Measurements from ENCODE around the gene MACF1. TPM values are rescaled to one million over a fixed set of nuclear protein-coding genes. Genes with fewer than 3 reads are reported as not detected.

MACF1 gene
- total RNA-seq, 1 experiment from 2014 or later = 190 TPM

DNA sequence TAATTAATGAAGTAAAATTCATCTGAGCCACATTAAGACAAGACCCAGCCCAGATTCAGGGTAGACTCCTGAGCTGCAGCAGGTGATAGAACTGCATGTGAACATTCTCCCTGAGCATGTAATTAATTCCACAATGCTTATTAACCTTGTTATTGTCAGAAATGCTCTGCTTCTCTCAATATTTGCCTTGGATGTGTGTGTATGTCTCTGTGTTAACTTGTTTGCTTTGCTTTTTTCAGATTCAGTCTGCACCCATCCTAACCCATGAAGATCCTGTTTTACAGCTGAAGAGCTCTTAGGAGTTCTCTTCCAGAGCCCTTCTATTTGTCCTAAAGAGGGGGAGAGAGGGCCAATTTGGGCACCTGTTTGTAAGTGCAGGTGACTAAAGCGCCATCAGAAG, 143.8 kb downstream of the MACF1 start:
- Histone ChIP-seq H4K8ac (replicated peaks; ENCODE audit: insufficient read length, low read depth, low read length) (no peak overlapping the region), H3K23me2 (ENCODE audit: insufficient read length, low read depth, low read length, poor library complexity, severe bottlenecking) (no peaks in the 10 kb centered on the region), H3K9ac (ENCODE audit: extremely low read depth, insufficient read length, low read length) (no peak overlapping the region), H3K27ac (ENCODE audit: insufficient read length, low read depth, low read length) (no peak overlapping the region), H3K23ac (ENCODE audit: insufficient read length, low read depth, low read length) (no peak overlapping the region), H3K4me1 (ENCODE audit: insufficient read depth, low read length) (no peaks in the 10 kb centered on the region), H3T11ph (ENCODE audit: low read length) (no peak overlapping the region), H3K79me1 (ENCODE audit: insufficient read depth, low read depth, low read length, poor library complexity, severe bottlenecking) (no peaks in the 10 kb centered on the region), H3K79me2 (ENCODE audit: insufficient read depth, low read length) (no peaks in the 10 kb centered on the region), H3K4me2 (ENCODE audit: insufficient read depth, insufficient read length, low read length) (no peak overlapping the region), H3K56ac (ENCODE audit: insufficient read length, low read depth, low read length) (no peak overlapping the region), H4K91ac (ENCODE audit: insufficient read length, low read depth, low read length) (no peak overlapping the region), H4K5ac (ENCODE audit: insufficient read length, low read depth, low read length) (no peak overlapping the region), H3K14ac (ENCODE audit: insufficient read depth, low read length) (no peak overlapping the region), H2AK5ac (ENCODE audit: insufficient read length, low read length) (no peak overlapping the region), H2AFZ (ENCODE audit: low read length) (no peak overlapping the region), H3K18ac (ENCODE audit: insufficient read length, low read depth, low read length) (no peak overlapping the region), H2BK12ac (ENCODE audit: insufficient read length, low read depth, low read length) (no peak overlapping the region), H3K9me3 (ENCODE audit: control insufficient read depth, low read depth, low read length) (no peaks in the 10 kb centered on the region), H2BK20ac (ENCODE audit: low read depth, low read length, poor library complexity, severe bottlenecking) (no peak overlapping the region), H2BK120ac (ENCODE audit: low read depth, low read length, poor library complexity, severe bottlenecking) (no peak overlapping the region), H3K4ac (ENCODE audit: low read depth, low read length) (no peak overlapping the region), H3K27me3 (ENCODE audit: insufficient read depth, low read length) (no peaks in the 10 kb centered on the region), H2BK5ac (ENCODE audit: insufficient read length, low read length) (no peak overlapping the region), H2BK15ac (ENCODE audit: low read depth, low read length) (no peak overlapping the region), H4K20me1 (ENCODE audit: control insufficient read depth, insufficient read depth, insufficient read length) (no peaks in the 10 kb centered on the region)
- DNase-seq = no peak
- WGBS (ENCODE audit: extremely low coverage, insufficient read length, low lambda C conversion rate) = no CpG with 5 or more reads among the region's 1 CpG
- Mint-ChIP-seq H3K4me1 (peaks cover 11 to 12% of the 10 kb centered on the region in 2 experiments), H3K4me3 (no peak overlapping the region), H3K27me3 (ENCODE audit: low read depth) (no peaks in the 10 kb centered on the region), H3K36me3 (ENCODE audit: insufficient read depth in 1 of 3, low read depth in 3 of 3) (peaks cover 28 to 83% (median 70%) of the 10 kb centered on the region in 3 experiments), H3K27ac (peak overlapping the region in 2 of 3 experiments; percentile 37 to 45; a peak in 4 of 7 replicates), H3K9me3 (no peaks in the 10 kb centered on the region)
- TF ChIP-seq, protein P1, sequence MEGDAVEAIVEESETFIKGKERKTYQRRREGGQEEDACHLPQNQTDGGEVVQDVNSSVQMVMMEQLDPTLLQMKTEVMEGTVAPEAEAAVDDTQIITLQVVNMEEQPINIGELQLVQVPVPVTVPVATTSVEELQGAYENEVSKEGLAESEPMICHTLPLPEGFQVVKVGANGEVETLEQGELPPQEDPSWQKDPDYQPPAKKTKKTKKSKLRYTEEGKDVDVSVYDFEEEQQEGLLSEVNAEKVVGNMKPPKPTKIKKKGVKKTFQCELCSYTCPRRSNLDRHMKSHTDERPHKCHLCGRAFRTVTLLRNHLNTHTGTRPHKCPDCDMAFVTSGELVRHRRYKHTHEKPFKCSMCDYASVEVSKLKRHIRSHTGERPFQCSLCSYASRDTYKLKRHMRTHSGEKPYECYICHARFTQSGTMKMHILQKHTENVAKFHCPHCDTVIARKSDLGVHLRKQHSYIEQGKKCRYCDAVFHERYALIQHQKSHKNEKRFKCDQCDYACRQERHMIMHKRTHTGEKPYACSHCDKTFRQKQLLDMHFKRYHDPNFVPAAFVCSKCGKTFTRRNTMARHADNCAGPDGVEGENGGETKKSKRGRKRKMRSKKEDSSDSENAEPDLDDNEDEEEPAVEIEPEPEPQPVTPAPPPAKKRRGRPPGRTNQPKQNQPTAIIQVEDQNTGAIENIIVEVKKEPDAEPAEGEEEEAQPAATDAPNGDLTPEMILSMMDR (conservative IDR thresholded peaks at IDR 0.05) = no peak
